Smooth muscle cell (in vitro differentiated cells): Measurements from ENCODE around the gene RASD2. TPM values are rescaled to one million over a fixed set of nuclear protein-coding genes. Genes with fewer than 3 reads are reported as not detected.

ENCODE experiments used
- DNase-seq: peaks from one replicate; lab custom pipeline; 2025; ENCODE audit not compliant: unreplicated experiment; lab: John Stamatoyannopoulos, UW
- H2AFZ ChIP-seq: fragments of 200-600 bp; sonication (generic); 2 replicates; pipeline ENCODE4 v1.6.0; 2016; ENCODE audit warnings: antibody characterized with exemption, low read depth, mild to moderate bottlenecking
- H3F3A ChIP-seq: fragments of 200-600 bp; sonication (generic); 2 replicates; pipeline ENCODE4 v1.6.0; 2017; ENCODE audit warnings: antibody characterized with exemption, low read depth
- H3K27ac ChIP-seq: fragments of 200-600 bp; sonication (generic); 2 replicates; pipeline ENCODE4 v1.5.1; 2016; ENCODE audit warnings: low read depth, mild to moderate bottlenecking
- H3K27me3 ChIP-seq: fragments of 200-600 bp; sonication (generic); 2 replicates; pipeline ENCODE4 v1.6.1; 2016; ENCODE audit warnings: low read depth, mild to moderate bottlenecking
- H3K36me3 ChIP-seq: fragments of 200-600 bp; sonication (generic); 2 replicates; pipeline ENCODE4 v1.5.1; 2016; ENCODE audit warnings: low read depth
- H3K4me1 ChIP-seq: fragments of 200-600 bp; sonication (generic); 2 replicates; pipeline ENCODE4 v1.5.1; 2016; ENCODE audit warnings: low read depth
- H3K4me2 ChIP-seq: fragments of 200-600 bp; sonication (generic); 2 replicates; pipeline ENCODE4 v1.6.0; 2016; ENCODE audit warnings: mild to moderate bottlenecking
- H3K4me3 ChIP-seq: fragments of 200-600 bp; sonication (generic); 2 replicates; pipeline ENCODE4 v1.5.1; 2016; ENCODE audit warnings: mild to moderate bottlenecking
- H3K79me2 ChIP-seq: fragments of 200-600 bp; sonication (generic); 2 replicates; pipeline ENCODE4 v1.6.0; 2016; ENCODE audit warnings: low read depth, mild to moderate bottlenecking
- H3K9ac ChIP-seq: fragments of 200-600 bp; sonication (generic); 2 replicates; pipeline ENCODE4 v1.6.0; 2016; ENCODE audit warnings: low read depth
- H3K9me3 ChIP-seq: fragments of 200-600 bp; sonication (generic); replicated peaks from 2 replicates; pipeline ENCODE4 v1.5.1; 2016; ENCODE audit warnings: low read depth
- H4K20me1 ChIP-seq: fragments of 200-600 bp; sonication (generic); 2 replicates; pipeline ENCODE4 v1.6.0; 2016; ENCODE audit warnings: low read depth
- WGBS: methylation state at CpG from one replicate; pipeline ENCODE4 v1.1.7; 2016; ENCODE audit warnings: low lambda C conversion rate; 5-methylcytosine and 5-hydroxymethylcytosine counted together
- polyA plus RNA-seq: library from polyadenylated mRNA; unstranded; fragments of >200 nt; fragmentation: Nextera tagmentation; extraction: Ambion mirVana; gene quantifications from 2 replicates; pipeline ENCODE4 v1.2.1, GENCODE V29; 2016
- total RNA-seq: library from RNA; depleted of rRNA; stranded (reverse); fragments of >200 nt; gene quantifications from 2 replicates; pipeline ENCODE4 v1.2.3, GENCODE V29; 2014
- TF ChIP-seq, protein P1 (sequence below): fragments of 200-600 bp; sonication (generic); IDR thresholded peaks from 2 replicates; pipeline ENCODE4 v1.5.1; 2017; ENCODE audit warnings: borderline replicate concordance, mild to moderate bottlenecking, antibody characterized with exemption; ENCODE audit not compliant: insufficient read depth, poor library complexity, severe bottlenecking

Gene RASD2
- total and polyA plus RNA-seq, 2 experiments from 2014 or later: 0.27 TPM; not detected in 1

DNA sequence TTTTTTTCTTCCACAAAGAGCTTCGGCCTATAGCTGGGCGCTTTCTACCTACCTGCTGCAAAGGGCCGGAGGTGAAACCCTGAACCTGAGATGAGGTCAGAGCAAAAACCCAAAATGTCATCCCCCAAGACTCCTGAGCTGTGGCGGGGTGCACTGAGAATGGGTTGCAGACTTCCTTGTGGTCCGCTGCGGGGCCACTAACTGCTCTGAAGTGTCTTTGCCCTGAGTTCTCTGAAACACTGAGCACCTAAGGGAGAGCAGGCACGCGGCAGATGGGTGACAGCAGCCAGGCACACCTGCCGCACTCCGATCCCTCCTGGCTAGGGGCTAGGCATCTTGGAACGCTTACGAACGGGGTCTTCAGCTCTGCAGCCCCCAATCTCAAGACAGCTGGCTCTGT is 29.3 kb downstream of the RASD2 start:
- Histone ChIP-seq H3K79me2 (no peaks in the 10 kb centered on the region), H3F3A (no peaks in the 10 kb centered on the region), H3K4me2 (no peak overlapping the region), H2AFZ (no peak overlapping the region), H3K4me3 (no peak overlapping the region), H3K36me3 (no peaks in the 10 kb centered on the region), H4K20me1 (no peaks in the 10 kb centered on the region), H3K27ac (no peak overlapping the region), H3K4me1 (no peaks in the 10 kb centered on the region), H3K27me3 (no peaks in the 10 kb centered on the region), H3K9me3 (no peaks in the 10 kb centered on the region), H3K9ac (no peak overlapping the region)
- TF ChIP-seq, protein P1, sequence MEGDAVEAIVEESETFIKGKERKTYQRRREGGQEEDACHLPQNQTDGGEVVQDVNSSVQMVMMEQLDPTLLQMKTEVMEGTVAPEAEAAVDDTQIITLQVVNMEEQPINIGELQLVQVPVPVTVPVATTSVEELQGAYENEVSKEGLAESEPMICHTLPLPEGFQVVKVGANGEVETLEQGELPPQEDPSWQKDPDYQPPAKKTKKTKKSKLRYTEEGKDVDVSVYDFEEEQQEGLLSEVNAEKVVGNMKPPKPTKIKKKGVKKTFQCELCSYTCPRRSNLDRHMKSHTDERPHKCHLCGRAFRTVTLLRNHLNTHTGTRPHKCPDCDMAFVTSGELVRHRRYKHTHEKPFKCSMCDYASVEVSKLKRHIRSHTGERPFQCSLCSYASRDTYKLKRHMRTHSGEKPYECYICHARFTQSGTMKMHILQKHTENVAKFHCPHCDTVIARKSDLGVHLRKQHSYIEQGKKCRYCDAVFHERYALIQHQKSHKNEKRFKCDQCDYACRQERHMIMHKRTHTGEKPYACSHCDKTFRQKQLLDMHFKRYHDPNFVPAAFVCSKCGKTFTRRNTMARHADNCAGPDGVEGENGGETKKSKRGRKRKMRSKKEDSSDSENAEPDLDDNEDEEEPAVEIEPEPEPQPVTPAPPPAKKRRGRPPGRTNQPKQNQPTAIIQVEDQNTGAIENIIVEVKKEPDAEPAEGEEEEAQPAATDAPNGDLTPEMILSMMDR: no peak
- DNase-seq: no peak
- 94% methylated on average over 13 of the region's 13 CpGs for WGBS

DNA sequence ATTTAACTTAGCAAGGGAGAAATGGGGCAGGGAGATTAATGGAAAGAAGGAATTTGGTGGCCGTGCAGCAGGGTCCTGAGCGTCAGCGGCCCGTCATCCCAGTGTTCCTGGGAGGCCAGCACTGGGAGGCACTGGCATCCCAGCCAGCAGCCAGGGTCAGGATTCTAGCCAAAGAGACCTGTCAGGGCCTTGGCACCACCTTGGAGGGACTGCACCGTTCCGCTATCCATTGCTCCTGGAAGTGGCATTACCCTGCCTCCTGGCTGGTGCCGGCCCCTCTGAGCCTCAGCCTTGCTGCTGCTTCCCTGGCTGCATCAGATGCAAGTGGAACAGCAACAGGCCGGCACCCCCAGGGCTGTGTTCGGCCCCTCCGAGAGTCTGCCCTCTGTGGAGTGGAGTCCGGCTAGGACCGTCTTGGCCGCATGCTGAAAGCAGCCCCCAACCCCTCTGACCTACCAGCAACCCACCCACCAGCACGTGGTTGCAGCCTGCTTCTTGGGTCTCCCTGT is 30.1 kb downstream of the RASD2 start:
- Histone ChIP-seq H3F3A (no peaks in the 10 kb centered on the region), H3K9ac (no peak overlapping the region), H3K9me3 (no peaks in the 10 kb centered on the region), H4K20me1 (no peaks in the 10 kb centered on the region), H3K4me3 (no peak overlapping the region), H3K79me2 (no peaks in the 10 kb centered on the region), H3K4me1 (no peaks in the 10 kb centered on the region), H3K36me3 (no peaks in the 10 kb centered on the region), H3K27ac (no peak overlapping the region), H3K27me3 (no peaks in the 10 kb centered on the region), H2AFZ (no peak overlapping the region), H3K4me2 (no peak overlapping the region)
- DNase-seq: no peak
- TF ChIP-seq, protein P1: no peak
- 95% methylated on average over 14 of the region's 14 CpGs for WGBS

DNA sequence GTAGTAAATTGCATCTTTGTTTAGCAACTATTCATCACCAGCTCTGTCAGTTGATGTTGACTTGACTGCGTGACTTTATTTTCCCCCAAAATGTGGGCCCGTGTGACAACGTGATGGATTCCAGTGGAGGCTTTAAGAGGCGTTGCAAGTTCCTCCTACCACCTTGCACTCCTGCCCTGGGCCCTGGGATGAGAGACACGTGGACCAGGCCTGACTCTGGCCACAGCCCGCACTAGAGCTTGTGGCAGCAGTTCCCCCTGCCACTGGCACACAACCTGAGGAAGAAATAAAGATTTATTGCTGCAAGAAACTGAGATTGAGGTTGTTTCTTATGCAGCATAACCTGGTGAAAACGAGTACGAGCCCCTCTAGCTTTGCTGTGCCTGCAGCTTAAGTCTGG is 31.9 kb downstream of the RASD2 start:
- no peaks in the 10 kb centered on the region for H3K27me3 ChIP-seq
- H3K9me3 ChIP-seq: no peaks in the 10 kb centered on the region
- no peak overlapping the region for H2AFZ ChIP-seq
- no peaks in the 10 kb centered on the region for H3K79me2 ChIP-seq
- no peaks in the 10 kb centered on the region for H4K20me1 ChIP-seq
- no peak overlapping the region for H3K4me2 ChIP-seq
- no peak overlapping the region for H3K4me3 ChIP-seq
- DNase-seq: no peak
- WGBS: 86% methylated on average over 8 of the region's 8 CpGs
- H3K27ac ChIP-seq: no peak overlapping the region
- TF ChIP-seq, protein P1: no peak
- H3K9ac ChIP-seq: no peak overlapping the region
- H3K4me1 ChIP-seq: no peaks in the 10 kb centered on the region
- H3F3A ChIP-seq: no peaks in the 10 kb centered on the region
- no peaks in the 10 kb centered on the region for H3K36me3 ChIP-seq

DNA sequence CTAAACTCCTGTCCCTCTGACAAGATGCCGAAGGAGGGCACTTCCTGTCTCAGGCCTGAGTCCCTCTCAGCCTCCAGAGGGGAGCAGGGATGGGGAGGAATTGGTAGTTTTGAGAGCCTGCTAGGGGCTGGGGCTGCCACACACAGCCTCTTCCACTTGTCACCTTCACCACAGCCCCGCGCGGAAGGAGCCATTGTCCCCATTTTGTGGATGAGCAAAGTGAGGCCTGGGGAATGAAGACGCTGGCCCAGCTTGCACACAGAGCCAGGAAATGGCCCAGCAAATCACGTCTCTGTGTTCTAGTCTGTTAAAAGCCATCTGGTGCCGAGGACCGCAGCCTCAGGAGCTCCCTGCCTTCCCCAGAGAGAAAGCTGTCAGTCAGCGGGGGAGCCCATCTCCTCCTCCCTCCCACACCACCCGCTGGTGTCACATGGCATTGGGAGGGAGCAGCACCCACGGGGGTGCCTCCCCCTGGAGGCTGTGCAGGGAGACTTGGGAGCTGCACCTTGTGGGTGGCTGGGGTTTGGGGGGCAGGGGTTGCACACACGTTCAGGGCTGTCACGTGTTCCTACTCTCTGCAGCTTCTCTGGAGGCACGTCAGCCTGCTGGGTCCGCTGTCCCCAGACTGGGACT is 34.6 kb downstream of the RASD2 start:
- no peak overlapping the region for H3K4me2 ChIP-seq
- WGBS: 72% methylated on average over 15 of the region's 15 CpGs
- no peaks in the 10 kb centered on the region for H3K4me1 ChIP-seq
- H3F3A ChIP-seq: no peaks in the 10 kb centered on the region
- no peaks in the 10 kb centered on the region for H3K79me2 ChIP-seq
- DNase-seq: no peak
- H2AFZ ChIP-seq: no peak overlapping the region
- H3K27me3 ChIP-seq: no peaks in the 10 kb centered on the region
- no peak overlapping the region for H3K4me3 ChIP-seq
- no peak overlapping the region for H3K9ac ChIP-seq
- no peak overlapping the region for H3K27ac ChIP-seq
- no peaks in the 10 kb centered on the region for H3K9me3 ChIP-seq
- no peaks in the 10 kb centered on the region for H4K20me1 ChIP-seq
- no peaks in the 10 kb centered on the region for H3K36me3 ChIP-seq
- TF ChIP-seq, protein P1: no peak
